Epithelial cell of proximal tubule (primary cell): ENCODE data around the gene FBN2. TPM values are rescaled to one million over a fixed set of nuclear protein-coding genes. Genes with fewer than 3 reads are reported as not detected.

Experiments used
- DNase-seq: peaks from one replicate; pipeline ENCODE4 v3.0.0-alpha.2; 2011; ENCODE audit warnings: low read depth
- H3K4me3 ChIP-seq: 2 replicates; pipeline ENCODE4 v1.5.1; 2011; ENCODE audit warnings: low read depth, mild to moderate bottlenecking, low read length
- total RNA-seq: library from RNA; depleted of rRNA; stranded (reverse); fragments of >200 nt; gene quantifications from 2 replicates; pipeline ENCODE4 v1.2.3, GENCODE V29; 2015
- TF ChIP-seq, protein P1 (sequence below): conservative IDR thresholded peaks from 2 replicates; pipeline ENCODE4 v1.5.1; 2012; ENCODE audit warnings: low read depth, mild to moderate bottlenecking, low read length

Gene FBN2
- total RNA-seq, 1 donor from 2014 or later, result 7.6 TPM

GRCh38 chr5:128413356-128413755, 124.7 kb downstream of the FBN2 start:
- TF ChIP-seq, protein P1, sequence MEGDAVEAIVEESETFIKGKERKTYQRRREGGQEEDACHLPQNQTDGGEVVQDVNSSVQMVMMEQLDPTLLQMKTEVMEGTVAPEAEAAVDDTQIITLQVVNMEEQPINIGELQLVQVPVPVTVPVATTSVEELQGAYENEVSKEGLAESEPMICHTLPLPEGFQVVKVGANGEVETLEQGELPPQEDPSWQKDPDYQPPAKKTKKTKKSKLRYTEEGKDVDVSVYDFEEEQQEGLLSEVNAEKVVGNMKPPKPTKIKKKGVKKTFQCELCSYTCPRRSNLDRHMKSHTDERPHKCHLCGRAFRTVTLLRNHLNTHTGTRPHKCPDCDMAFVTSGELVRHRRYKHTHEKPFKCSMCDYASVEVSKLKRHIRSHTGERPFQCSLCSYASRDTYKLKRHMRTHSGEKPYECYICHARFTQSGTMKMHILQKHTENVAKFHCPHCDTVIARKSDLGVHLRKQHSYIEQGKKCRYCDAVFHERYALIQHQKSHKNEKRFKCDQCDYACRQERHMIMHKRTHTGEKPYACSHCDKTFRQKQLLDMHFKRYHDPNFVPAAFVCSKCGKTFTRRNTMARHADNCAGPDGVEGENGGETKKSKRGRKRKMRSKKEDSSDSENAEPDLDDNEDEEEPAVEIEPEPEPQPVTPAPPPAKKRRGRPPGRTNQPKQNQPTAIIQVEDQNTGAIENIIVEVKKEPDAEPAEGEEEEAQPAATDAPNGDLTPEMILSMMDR, result no peak
- DNase-seq, result no peak
- H3K4me3 ChIP-seq, result no peak overlapping the region

- TF ChIP-seq, protein P1, result peak; percentile 25
- H3K4me3 ChIP-seq, result no peak overlapping the region
- DNase-seq, result no peak
Measured at GRCh38 chr5:128412145-128412930, 125.7 kb downstream of the FBN2 start.

- H3K4me3 ChIP-seq, result no peak overlapping the region
- DNase-seq, result peak; percentile 7
- TF ChIP-seq, protein P1, result no peak
Measured at GRCh38 chr5:128409166-128409800, 128.8 kb downstream of the FBN2 start.

GRCh38 chr5:128408622-128409021, 129.4 kb downstream of the FBN2 start:
- TF ChIP-seq, protein P1, result no peak
- DNase-seq, result peak; percentile 16
- H3K4me3 ChIP-seq, result no peak overlapping the region

DNA sequence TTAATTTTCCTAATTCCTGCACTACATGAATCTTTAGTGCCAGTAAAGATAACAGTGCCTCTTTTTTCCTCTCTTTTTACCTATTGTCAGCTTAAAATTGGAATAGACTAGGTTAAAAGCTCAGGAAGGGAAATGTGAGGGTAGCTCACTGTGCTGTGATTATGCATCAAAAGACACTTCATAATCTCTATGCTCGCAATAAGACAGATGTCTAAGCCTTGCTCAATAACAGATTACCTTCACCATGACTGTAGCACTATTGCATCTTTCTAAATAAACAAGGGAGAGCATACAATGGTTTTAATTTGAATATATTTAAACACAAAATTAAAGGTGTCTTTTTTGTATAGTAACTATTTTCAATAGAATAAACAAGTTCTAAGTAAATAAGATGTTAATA, 130.1 kb downstream of the FBN2 start:
- DNase-seq, result no peak
- TF ChIP-seq, protein P1, result no peak
- no peak overlapping the region for H3K4me3 ChIP-seq

DNA sequence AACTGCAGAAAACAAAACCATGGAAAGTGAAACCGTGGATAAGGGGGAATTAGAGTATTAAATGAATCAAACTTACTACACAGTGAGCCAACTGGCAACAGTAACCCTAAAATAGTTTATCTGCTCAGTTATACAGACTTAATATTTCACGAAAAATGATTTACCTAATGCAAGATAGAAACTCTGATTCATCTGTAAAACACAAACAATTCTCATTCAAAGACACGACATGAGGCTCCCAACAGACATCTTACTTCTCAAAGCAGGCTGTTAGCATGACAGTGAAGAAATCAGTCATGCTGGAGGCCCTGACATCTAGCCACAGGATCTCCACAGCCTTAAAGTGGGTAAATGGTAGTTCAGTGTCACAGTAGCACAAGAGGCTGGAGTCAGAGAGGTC, 131.2 kb downstream of the FBN2 start:
- no peak overlapping the region for H3K4me3 ChIP-seq
- no peak for DNase-seq
- TF ChIP-seq, protein P1, result no peak
